Measurements from ENCODE around the gene SAMD14. TPM values are rescaled to one million over a fixed set of nuclear protein-coding genes. Genes with fewer than 3 reads are reported as not detected.
A peak's percentile ranks its signal among the peaks of the same experiment; 100 is the strongest.

The SAMD14 gene
- total and polyA plus RNA-seq, 2 donors (not counting 1 experiment from before 2014, with no cell fraction given), result 2.1 to 3.8 TPM

DNA sequence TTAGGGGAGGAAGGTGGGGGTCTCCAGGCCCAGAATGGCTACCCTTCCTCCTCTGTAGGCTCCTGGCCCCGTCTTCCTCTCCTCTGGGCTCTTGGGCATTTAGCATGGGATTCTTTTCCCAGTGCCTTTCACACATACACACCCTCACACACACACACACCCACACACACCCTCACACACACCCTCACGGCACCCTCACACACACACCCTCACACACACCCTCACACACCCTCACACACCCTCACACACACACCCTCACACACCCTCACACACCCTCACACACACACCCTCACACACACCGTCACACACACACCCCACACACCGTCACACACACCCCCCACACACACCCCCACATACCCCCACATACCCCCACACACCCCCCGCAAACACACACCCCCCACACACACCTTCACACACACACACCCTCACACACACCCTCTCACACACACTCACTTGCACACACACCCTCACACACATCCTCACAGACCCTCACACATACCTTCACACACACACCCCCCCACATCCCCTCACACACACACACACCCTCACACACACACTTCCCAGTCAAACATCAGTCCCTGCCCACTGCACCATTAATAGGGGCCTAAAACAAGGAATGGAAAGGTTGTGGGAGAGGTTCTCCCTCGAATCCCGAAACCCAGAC lies 36.7 kb upstream of the SAMD14 start:
- no peak for DNase-seq (ENCODE audit: low read depth in 2 of 2)
- peaks cover 9% of the 10 kb centered on the region for H3K4me1 ChIP-seq (ENCODE audit: control insufficient read depth, extremely low read depth, insufficient read depth, low read length)
- no peaks in the 10 kb centered on the region for H3K36me3 ChIP-seq (ENCODE audit: control insufficient read depth, insufficient read depth, low read length)
- no peak overlapping the region for H3K27ac ChIP-seq (ENCODE audit: insufficient read depth, low read length)
- no peak overlapping the region for H2AFZ ChIP-seq (ENCODE audit: low read length)
- TF ChIP-seq EZH2 (IDR thresholded peaks at IDR 0.05; ENCODE audit: low read length, missing control alignments), result no peak
- TF ChIP-seq, protein P1, sequence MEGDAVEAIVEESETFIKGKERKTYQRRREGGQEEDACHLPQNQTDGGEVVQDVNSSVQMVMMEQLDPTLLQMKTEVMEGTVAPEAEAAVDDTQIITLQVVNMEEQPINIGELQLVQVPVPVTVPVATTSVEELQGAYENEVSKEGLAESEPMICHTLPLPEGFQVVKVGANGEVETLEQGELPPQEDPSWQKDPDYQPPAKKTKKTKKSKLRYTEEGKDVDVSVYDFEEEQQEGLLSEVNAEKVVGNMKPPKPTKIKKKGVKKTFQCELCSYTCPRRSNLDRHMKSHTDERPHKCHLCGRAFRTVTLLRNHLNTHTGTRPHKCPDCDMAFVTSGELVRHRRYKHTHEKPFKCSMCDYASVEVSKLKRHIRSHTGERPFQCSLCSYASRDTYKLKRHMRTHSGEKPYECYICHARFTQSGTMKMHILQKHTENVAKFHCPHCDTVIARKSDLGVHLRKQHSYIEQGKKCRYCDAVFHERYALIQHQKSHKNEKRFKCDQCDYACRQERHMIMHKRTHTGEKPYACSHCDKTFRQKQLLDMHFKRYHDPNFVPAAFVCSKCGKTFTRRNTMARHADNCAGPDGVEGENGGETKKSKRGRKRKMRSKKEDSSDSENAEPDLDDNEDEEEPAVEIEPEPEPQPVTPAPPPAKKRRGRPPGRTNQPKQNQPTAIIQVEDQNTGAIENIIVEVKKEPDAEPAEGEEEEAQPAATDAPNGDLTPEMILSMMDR (conservative IDR thresholded peaks at IDR 0.05 in 1 of 2, IDR thresholded peaks at IDR 0.05 in 1 of 2; ENCODE audit: low read depth in 1 of 2, low read length in 2 of 2), result no peak
- H4K20me1 ChIP-seq (ENCODE audit: control insufficient read depth, extremely low read depth, insufficient read depth, low read length), result no peaks in the 10 kb centered on the region
- no peak overlapping the region for H3K4me2 ChIP-seq (ENCODE audit: extremely low read depth, insufficient read depth, low read length)
- no peaks in the 10 kb centered on the region for H3K9me3 ChIP-seq (ENCODE audit: control insufficient read depth, insufficient read depth, low read depth, low read length)
- no peaks in the 10 kb centered on the region for H3K27me3 ChIP-seq (ENCODE audit: control insufficient read depth, insufficient read depth, low read length)
- H3K9ac ChIP-seq (ENCODE audit: insufficient read depth, low read length), result no peak overlapping the region
- H3K79me2 ChIP-seq (ENCODE audit: control insufficient read depth, insufficient read depth, low read length), result no peaks in the 10 kb centered on the region
- H3K4me3 ChIP-seq (replicated peaks in 1 of 4; ENCODE audit: control extremely low read depth in 1 of 4, insufficient read depth in 1 of 4, low read depth in 3 of 4, low read length in 4 of 4), result no peak overlapping the region

DNA sequence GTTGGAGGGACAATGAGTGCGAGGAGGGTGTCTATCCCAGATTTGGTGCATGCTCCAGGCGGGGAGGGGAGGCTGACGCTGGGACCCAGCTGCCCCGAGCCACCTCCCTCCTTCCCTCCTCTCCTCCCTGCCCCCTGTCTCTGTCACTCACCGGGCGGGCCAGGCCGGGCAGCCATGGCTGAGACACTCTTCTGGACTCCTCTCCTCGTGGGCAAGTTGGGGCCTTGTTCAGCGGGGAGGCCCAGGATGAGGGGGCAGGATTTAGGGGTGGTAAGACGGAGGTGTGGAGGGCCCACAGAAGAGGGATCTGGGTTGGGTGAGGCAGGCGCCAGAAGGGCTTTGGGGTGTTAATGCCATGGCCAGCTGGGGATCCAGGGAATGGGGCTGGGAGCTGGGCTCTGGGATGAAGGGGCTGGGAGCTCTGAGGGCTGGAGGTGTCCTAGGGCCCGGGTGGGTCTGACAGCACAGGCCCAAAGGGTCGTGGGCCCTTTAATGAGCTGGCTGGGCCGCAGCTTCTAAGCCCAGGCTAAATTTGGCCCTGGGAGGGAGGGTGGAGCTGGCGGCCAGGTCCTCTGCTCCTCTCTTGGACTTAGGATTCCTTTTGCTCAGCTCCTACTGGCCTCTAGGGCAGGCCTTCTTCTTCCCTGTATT lies 36.0 kb upstream of the SAMD14 start, which contains the start of gene SGCA:
TSS of gene SGCA (plus strand) at position 139 of the 651 bp plus-strand sequence. CDS start at position 175, 36 bp downstream.
- Histone ChIP-seq H3K9me3 (ENCODE audit: control insufficient read depth, insufficient read depth, low read depth, low read length) (no peaks in the 10 kb centered on the region), H3K4me1 (ENCODE audit: control insufficient read depth, extremely low read depth, insufficient read depth, low read length) (peaks cover 9% of the 10 kb centered on the region), H3K27me3 (ENCODE audit: control insufficient read depth, insufficient read depth, low read length) (no peaks in the 10 kb centered on the region), H3K9ac (ENCODE audit: insufficient read depth, low read length) (no peak within 1 kb of the TSS), H3K4me3 (replicated peaks in 1 of 4; ENCODE audit: control extremely low read depth in 1 of 4, insufficient read depth in 1 of 4, low read depth in 3 of 4, low read length in 4 of 4) (peak within 1 kb of the TSS in 1 of 4 experiments; percentile 25), H3K27ac (ENCODE audit: insufficient read depth, low read length) (no peak within 1 kb of the TSS), H3K79me2 (ENCODE audit: control insufficient read depth, insufficient read depth, low read length) (no peaks in the 10 kb centered on the region), H2AFZ (ENCODE audit: low read length) (no peak within 1 kb of the TSS), H3K4me2 (ENCODE audit: extremely low read depth, insufficient read depth, low read length) (no peak within 1 kb of the TSS), H4K20me1 (ENCODE audit: control insufficient read depth, extremely low read depth, insufficient read depth, low read length) (no peaks in the 10 kb centered on the region), H3K36me3 (ENCODE audit: control insufficient read depth, insufficient read depth, low read length) (no peaks in the 10 kb centered on the region)
- no peak for DNase-seq (ENCODE audit: low read depth in 2 of 2)
- TF ChIP-seq, protein P1 (conservative IDR thresholded peaks at IDR 0.05 in 1 of 2, IDR thresholded peaks at IDR 0.05 in 1 of 2; ENCODE audit: low read depth in 1 of 2, low read length in 2 of 2), result no peak

DNA sequence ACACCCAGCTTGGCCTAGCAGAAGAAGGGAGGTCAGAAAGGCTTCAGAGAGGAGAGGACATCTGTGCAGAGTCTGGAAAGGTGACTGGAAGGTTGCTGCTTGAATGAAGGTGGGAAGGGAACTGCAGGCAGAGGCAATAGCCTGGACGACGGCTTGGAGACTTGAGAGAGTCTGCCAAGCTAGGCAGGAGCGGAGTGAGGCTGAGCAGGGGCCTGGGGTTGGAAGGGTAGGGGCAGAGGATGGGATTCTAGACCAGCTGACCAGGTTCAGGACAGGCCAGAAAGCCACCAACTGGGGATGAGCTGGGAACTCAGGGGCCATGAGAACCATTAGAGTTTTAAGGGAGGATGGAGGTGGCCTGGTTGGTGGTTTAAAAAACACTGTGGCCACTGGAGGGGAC lies 35.5 kb upstream of the SAMD14 start:
- Histone ChIP-seq H4K20me1 (ENCODE audit: control insufficient read depth, extremely low read depth, insufficient read depth, low read length) (no peaks in the 10 kb centered on the region), H3K27ac (ENCODE audit: insufficient read depth, low read length) (no peak overlapping the region), H2AFZ (ENCODE audit: low read length) (no peak overlapping the region), H3K9me3 (ENCODE audit: control insufficient read depth, insufficient read depth, low read depth, low read length) (no peaks in the 10 kb centered on the region), H3K27me3 (ENCODE audit: control insufficient read depth, insufficient read depth, low read length) (no peaks in the 10 kb centered on the region), H3K4me3 (replicated peaks in 1 of 4; ENCODE audit: control extremely low read depth in 1 of 4, insufficient read depth in 1 of 4, low read depth in 3 of 4, low read length in 4 of 4) (no peak overlapping the region), H3K4me2 (ENCODE audit: extremely low read depth, insufficient read depth, low read length) (no peak overlapping the region), H3K4me1 (ENCODE audit: control insufficient read depth, extremely low read depth, insufficient read depth, low read length) (peaks cover 9% of the 10 kb centered on the region), H3K36me3 (ENCODE audit: control insufficient read depth, insufficient read depth, low read length) (no peaks in the 10 kb centered on the region), H3K79me2 (ENCODE audit: control insufficient read depth, insufficient read depth, low read length) (no peaks in the 10 kb centered on the region), H3K9ac (ENCODE audit: insufficient read depth, low read length) (no peak overlapping the region)
- no peak for TF ChIP-seq EZH2 (IDR thresholded peaks at IDR 0.05; ENCODE audit: low read length, missing control alignments)
- TF ChIP-seq, protein P1 (conservative IDR thresholded peaks at IDR 0.05 in 1 of 2, IDR thresholded peaks at IDR 0.05 in 1 of 2; ENCODE audit: low read depth in 1 of 2, low read length in 2 of 2), result no peak
- no peak for DNase-seq (ENCODE audit: low read depth in 2 of 2)
